HG03558 (cell line): ENCODE data around the gene CLSTN2.

ENCODE experiments used
- ATAC-seq: cut with Tn5 transposase; IDR thresholded peaks from one replicate; pipeline ENCODE4 v1.9.1; 2021; ENCODE audit warnings: moderate number of reproducible peaks; ENCODE audit not compliant: unreplicated experiment; ENCODE audit errors: extremely low read depth

The CLSTN2 gene

DNA sequence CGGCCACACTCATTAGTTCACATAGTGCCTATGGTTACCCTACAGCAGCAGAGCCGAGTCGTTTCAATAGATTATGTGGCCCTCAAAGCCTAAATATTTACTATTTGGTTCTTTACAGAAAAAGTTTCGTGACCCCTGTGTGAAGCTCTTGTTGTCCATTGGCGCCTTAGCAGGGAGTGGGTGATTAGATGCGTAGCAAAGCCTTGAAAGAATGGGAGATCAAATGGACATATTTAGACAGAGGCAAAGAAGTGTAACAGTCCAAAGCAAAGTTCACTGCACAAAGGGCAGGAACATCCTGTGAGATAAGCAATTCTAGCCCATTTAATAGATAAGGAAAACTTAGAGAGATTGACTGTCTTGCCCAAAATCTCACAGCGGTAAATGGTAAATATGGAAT, 495.5 kb downstream of the CLSTN2 start:
- ATAC-seq: no peak

GRCh38 chr3:140432229-140432669, 497.3 kb downstream of the CLSTN2 start:
- no peak for ATAC-seq

- ATAC-seq: no peak
These were observed 498.4 kb downstream of the CLSTN2 start for GRCh38 chr3:140433431-140433830.

DNA sequence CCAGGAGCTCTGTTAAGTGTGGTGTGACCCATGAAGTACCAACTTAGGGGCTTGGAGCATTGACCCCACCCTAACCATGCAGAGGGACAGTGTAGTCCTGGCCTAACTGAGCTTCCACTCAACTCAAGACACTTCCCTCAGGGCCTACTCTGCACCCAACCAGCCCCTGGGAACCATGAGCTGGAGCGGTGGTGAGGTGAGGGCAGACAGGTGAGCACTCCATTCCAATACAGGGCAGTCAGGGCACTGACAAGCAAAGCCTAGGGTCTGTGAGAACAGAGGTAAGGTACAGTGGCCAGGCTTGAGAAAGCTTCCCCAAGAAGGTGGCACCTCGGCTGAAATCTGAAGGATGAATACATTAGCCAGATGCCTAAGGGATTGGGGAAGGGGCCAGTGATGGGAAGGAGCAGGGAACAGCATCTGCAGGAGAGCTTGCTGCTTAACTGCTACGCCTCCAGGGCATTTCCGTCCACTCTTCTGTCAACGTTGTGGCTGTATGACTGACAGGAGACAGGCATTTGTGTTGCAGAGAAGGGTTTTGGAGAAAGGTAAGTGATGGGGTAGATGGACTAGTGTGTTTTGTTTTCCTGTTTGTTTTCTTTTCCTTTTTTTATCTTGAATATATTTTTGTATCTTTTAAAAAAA, 499.4 kb downstream of the CLSTN2 start:
- ATAC-seq: no peak

DNA sequence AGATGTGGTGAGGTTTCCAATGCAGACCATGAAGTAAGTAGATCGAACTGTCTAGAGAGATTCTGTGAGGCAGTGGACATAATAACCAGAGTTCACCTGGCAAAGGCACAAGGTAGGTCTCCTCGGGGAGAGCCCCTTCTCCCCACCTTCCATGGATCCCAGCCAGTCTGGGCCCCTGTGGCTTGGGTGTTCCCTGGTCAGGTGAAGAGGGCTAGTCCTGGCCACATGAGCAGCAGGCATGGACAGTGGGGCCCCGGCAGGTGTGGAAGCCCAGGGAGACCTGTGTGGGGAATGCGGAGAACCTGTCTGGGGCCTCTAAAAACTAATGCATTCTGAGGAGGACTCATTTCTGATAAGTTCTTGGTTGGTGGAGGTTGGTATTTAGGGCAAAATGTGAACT, 501.4 kb downstream of the CLSTN2 start:
- ATAC-seq: no peak

- no peak for ATAC-seq
These were observed 503.9 kb downstream of the CLSTN2 start for GRCh38 chr3:140438736-140439470.

GRCh38 chr3:140439527-140439926, 504.5 kb downstream of the CLSTN2 start:
- ATAC-seq: no peak

DNA sequence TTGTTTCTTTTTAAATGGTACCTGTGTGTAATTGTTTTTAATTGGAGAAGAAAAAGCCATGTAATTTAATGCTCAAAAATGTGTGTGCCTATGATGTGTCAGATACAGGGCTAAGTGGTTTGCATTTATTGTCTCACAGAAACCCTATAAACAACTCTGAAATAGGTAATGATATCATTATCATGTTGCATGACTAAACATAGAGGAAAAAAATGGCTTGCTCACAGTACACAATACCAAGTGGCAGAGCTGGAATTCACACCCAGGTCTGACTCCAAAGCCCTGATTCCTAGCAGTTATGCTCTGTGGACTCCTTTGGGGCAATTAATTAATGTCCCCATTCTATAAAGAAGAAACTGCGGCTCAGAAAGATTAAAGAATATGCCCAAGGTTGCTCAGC, 505.5 kb downstream of the CLSTN2 start:
- no peak for ATAC-seq

- ATAC-seq: no peak
These were observed 506.0 kb downstream of the CLSTN2 start for GRCh38 chr3:140441006-140441405.

- ATAC-seq: no peak
These were observed 507.6 kb downstream of the CLSTN2 start for GRCh38 chr3:140442621-140443020.

DNA sequence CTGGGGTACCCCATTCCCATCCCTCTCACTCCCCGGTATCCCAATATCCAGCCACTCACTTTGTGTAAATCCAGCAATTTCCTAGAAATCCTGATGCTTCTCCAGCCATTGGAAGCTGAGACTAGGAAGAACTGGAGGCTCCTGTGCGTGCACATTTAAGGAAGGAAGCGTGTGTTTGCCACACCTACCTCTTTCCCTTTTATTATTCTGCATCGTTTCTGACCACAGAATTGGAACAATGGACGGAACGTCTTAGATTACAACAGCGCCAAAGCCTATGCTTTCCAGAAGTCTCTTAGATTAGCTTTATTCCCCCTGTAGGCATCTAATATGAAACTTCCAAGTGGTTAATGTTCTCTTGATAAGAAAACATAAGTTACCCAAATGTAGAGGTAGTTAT, 508.1 kb downstream of the CLSTN2 start:
- ATAC-seq: no peak

DNA sequence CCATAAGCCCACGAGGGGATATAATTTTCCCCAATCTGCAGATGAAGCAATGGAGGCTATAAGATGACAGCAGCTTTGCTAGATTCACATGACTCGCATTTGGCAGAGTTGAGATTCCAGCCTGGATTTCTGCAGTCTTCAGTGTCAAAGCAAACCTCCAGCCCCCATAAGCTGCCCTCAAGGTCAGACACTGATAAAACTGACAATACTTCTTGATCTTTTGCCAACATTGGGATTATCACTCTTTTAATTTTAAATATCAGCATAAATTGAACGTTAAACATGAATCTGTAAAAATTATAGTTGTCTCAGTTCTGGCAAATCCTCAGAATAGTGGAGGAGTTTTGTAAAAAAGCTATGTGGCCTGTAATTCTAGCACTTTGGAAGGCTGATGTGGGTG, 508.8 kb downstream of the CLSTN2 start:
- ATAC-seq: no peak

- ATAC-seq: no peak
These were observed 511.7 kb downstream of the CLSTN2 start for GRCh38 chr3:140446734-140447133.

DNA sequence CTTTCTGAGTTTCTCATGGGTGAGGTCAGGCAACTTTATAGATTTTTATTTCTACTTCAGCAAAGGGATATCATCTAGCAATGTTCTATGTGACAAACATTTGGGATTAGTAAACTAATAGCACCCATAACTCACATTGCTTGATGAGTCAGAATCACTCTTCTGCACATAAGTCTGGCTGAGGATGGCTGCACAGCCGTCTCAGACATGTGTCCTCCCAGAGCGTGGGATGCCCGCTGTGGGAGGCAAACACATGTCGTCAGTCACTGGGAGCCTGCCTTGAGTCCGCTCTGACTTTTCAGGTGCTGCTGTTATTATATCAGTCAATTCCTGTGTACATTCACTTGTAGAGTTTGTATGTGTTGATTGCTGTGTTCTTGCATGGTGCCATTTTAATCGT, 512.2 kb downstream of the CLSTN2 start:
- ATAC-seq: no peak

GRCh38 chr3:140448001-140448400, 513.0 kb downstream of the CLSTN2 start:
- no peak for ATAC-seq

GRCh38 chr3:140449413-140450256, 514.6 kb downstream of the CLSTN2 start:
- ATAC-seq: no peak

DNA sequence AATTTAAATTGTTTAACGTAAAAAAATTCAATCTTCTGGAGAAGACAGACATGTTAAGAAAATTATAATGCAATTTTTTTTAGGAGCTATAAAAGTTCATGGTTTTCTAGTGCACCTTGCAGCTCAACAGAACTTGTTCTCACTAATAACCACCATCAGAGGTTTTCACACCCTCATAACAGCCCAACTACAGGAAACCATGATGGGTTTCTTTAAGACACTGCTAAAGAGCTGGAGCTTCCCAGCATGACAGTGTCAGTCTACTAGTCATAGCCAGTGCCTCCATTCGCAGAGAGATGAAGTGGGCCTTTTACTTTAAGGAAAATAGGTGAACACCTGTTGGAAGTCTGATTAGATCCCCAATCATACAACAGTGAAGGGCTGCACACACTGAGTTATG, 518.8 kb downstream of the CLSTN2 start:
- no peak for ATAC-seq

GRCh38 chr3:140455521-140456214, 520.7 kb downstream of the CLSTN2 start:
- ATAC-seq: no peak

- ATAC-seq: no peak
These were observed 522.0 kb downstream of the CLSTN2 start for GRCh38 chr3:140456974-140457373.

DNA sequence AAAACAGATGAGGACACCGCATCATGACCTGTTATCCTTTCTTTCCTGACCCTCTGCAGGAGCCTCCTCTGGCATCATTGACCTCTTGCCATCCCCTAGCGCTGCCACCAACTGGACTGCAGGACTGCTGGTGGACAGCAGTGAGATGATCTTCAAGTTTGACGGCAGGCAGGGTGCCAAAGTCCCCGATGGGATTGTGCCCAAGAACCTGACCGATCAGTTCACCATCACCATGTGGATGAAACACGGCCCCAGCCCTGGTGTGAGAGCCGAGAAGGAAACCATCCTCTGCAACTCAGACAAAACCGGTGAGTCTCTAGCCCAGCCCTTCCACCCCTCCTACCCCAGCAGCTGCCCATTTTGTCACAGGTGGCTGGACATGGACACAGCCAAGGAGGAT, 524.5 kb downstream of the CLSTN2 start:
- ATAC-seq: no peak

- ATAC-seq: no peak
These were observed 526.3 kb downstream of the CLSTN2 start for GRCh38 chr3:140461250-140461649.
